Colon (tissue), 2 donors: ENCODE data around the gene CLIC5.

Source experiments
- FAIRE-seq: peaks from 2 replicates; lab custom pipeline; 2012; peaks lifted over from hg19 to GRCh38; lab: Jason Lieb, UNC
- donor health status: control.
- donor health status: control.

CLIC5 gene

DNA sequence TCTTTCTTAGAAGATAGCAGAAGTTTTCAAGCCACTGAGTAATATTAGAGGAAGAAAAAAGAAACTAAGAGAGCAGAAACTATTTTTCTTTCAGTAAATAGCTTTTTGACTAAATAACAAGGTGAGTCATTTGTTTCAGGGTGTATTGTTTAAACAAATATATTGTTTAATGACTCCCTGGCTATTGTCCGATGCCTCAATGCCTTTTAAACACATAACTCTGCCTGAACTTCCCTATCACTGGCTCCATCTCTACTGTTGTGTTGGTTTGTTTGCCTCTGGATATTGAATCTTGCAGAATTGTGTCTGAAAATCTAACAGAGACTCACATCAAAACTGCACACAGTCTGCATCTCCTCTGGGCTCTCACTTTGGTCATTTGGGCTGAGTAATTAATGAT is 19.6 kb upstream of the CLIC5 start:
- no peak for FAIRE-seq

DNA sequence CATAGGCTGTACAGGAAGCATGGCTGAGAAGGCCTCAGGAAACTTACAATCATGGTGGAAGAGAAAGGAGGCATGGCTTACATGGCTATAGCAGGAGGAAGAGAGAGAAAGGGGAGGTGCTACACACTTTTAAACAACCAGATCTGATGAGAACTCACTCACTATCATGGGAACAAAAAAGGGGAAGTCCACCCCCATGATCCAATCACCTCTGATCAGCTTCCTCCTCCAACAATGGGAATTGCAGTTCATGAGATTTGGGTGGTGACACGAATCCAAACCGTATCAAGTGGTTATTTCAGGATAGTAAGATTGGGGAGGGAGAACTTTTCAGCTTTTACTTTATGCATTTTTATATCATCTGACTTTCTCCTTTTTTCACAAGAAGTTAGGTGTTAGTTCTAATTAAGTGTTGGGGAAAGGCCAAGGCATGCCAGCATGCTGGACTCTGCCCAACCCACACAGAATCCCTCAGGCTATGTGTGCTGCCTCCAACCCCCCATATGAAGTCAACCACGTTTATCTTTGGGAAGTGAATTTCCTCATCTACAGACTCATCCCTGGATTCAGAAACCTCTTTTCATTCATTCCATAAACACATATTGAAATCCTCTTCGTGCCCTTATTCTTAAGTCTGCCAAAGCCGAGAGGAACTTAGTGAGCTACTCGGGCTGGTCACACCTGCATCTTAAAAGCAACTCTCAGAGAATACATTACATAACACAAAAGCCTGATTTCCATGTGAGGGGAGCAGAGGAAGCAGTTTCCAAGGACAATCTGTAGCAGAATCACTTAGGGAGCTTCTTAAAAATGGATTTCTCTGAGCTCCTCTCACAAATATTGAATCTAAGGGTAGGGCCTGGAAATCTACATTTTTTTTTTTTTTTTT is 16.7 kb upstream of the CLIC5 start:
- FAIRE-seq, result no peak

DNA sequence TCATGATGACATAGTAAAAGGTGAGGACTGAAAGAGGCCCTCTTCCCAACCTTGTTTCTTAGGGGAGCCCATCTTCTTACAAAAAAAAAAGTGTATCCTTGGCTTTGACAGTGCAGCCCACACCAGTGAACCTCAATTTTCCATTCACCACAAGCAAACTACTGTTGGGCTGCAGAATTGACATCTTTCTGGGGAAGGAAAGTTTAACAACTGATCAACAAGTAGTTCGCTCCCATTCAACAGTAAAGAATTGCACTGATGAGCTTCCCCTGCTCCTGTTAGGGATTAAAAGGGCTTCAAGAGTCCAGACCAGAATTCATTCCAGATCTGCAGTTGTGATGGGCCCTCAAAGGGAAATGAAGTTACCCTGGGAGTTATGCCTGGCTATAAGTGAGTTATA is 13.9 kb upstream of the CLIC5 start:
- no peak for FAIRE-seq

GRCh38 chr6:46026307-46026706 is 10.6 kb upstream of the CLIC5 start:
- FAIRE-seq, result no peak

GRCh38 chr6:46025573-46025972 is 9.9 kb upstream of the CLIC5 start:
- FAIRE-seq, result no peak

- FAIRE-seq, result no peak
Observed at GRCh38 chr6:46024124-46024769, 8.6 kb upstream of the CLIC5 start.

DNA sequence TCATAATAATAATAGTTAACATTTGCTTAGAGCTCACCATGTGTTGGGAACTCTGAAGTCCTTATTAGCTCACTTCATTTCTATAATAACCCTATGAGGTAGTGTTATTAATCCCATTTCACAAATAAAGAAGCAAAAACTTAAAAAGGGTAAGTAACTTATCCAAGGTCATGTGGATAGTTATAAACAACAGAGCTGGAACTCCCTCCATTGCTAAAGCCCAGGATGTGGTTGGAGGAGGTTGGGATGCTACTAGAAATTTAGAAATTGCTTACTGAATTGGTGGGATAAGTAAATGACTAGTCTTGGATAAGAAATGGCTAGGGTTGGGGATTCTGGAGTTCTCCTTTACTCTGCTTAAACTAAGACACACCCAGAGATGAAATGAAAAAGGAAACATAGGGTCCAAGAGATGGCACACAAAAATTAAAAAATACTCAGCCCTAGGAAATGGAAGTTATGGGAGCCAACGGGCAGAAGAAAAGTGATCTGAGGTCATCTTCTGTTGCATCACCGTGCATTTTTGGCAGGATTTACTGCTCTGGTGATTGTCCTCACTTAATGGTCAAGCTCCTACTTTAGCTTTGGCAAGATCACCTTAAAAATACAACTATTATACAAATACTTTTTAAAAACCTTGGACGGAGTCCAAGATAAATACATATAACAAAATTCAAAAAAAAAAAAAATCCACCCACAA is 7.7 kb upstream of the CLIC5 start:
- no peak for FAIRE-seq

- FAIRE-seq, result no peak
Observed at GRCh38 chr6:46022106-46022948, 6.7 kb upstream of the CLIC5 start.

GRCh38 chr6:46017726-46018125 is 2.1 kb upstream of the CLIC5 start:
- FAIRE-seq, result no peak

DNA sequence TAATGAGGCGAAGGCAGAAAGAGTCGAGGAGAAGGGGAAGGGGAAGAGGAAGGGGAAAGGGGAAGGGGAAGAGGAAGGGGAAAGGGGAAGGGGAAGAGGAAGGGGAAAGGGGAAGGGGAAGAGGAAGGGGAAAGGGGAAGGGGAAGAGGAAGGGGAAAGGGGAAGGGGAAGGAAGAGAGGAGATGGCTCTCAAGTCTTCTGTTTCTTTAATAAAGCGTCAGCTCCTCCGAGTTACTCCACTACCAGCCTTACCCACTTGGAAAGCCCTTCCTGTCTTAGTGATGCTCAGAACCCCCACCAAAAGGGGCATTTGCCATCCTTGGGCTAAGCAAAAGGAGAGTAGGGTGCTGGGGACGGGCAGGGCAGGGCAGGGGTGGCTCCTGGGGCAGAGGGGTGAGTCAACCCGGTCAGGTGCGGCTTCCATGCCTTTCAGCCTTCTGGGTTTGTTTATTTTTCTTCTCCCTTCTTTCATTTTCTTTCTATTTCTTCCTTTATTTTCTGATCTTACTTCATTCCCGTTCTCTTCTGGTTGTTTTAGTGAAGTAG is 476 bp upstream of the CLIC5 start:
- no peak for FAIRE-seq

GRCh38 chr6:46014511-46015118 is 1.0 kb downstream of the CLIC5 start:
- FAIRE-seq, result no peak

GRCh38 chr6:46014046-46014445 is 1.6 kb downstream of the CLIC5 start:
- no peak for FAIRE-seq

- FAIRE-seq, result no peak
Observed at GRCh38 chr6:46013639-46014038, 2.0 kb downstream of the CLIC5 start.

DNA sequence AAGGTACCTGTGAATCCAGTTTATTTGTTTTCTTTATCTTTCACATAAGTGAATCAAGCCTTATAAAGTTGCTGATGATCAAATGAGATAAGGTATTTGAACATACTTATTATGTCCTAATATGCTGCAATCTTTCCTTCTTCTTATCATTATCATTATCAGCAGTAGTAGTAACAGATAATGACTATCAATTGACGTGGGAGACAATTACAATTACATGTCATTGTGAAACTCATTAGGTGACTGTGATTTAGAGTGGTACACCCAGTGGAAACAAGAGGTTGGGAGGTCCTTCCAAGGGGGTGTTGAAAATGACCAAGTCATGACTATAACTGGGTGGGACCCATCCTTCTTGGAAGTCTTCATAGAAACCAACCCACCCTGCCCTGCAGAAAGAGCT is 2.8 kb downstream of the CLIC5 start:
- no peak for FAIRE-seq

- FAIRE-seq, result peak; percentile 87
Observed at GRCh38 chr6:46011188-46012085, 4.2 kb downstream of the CLIC5 start.

DNA sequence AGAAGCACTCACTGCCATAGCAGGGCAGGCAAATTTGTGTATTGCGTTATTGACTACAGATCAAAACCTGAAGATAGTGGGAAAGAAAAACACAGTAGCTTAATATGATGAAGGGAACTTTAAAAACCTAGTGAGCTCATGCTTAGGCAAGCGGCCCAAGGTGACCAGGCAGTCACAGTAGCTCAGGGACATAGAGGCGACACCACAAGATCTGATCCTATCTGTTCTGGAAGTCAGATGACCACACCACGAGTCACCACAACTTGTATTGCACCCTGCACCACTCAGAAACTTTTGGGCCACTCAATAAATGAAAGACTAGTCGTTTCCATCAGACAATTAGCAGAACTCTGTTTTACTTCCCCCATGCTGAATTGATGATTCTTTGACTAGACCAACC is 4.9 kb downstream of the CLIC5 start:
- FAIRE-seq, result no peak

DNA sequence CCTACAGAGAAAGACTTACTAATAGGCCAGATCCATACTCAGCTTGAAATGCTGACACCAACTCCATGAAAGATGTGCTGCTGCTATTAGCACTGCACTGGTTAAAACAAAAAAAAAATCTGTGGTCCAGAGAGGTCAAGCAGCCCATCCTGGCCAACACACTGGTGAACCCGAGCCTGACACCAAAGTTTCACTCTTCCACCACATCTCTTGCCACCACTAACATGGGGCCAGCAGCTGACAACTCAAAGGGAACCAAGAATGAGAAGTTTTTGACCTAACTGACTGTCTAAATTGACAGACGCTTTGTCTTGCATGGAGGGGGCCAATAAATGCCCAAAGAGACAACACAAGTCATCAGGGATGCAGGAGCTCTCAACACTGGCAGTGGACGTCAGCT is 5.4 kb downstream of the CLIC5 start:
- no peak for FAIRE-seq

DNA sequence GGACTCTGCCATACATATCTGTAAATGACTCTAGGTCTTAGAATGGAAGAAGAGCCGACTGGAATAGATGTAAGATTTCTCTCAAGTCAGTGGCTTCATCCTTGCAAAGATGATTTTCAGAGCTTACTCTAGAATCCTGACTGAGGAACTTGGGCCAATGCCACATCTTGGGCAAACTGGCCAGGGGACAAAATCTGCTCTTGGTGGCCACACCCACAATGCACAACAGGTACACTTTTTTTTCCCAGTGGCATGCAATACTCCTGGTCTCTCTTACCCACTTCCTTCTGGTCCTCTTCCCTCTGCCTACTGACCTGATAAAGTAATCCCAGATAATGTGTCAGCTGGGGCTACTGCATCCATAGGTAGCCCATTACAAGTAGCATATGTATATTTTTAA is 13.4 kb downstream of the CLIC5 start:
- FAIRE-seq, result no peak

DNA sequence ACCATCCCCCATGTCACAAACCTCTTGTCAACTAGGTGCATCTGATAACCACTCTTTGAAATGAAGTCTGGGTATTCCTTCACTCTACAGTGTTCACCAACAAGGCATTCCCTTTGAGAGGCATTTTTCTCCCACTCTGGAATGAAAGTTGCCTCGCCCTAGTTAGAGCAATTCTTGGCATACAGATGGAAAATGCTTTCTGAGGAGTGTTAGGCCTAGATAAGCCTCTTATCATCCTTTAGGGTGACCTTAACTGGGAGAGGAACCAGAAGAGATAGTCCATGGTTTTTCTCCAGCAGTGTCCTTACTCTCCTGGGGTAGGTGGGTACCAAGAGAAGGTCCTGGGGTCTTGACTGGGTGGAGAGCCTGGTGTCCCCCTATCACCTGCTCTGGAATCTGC is 14.8 kb downstream of the CLIC5 start:
- FAIRE-seq, result no peak

DNA sequence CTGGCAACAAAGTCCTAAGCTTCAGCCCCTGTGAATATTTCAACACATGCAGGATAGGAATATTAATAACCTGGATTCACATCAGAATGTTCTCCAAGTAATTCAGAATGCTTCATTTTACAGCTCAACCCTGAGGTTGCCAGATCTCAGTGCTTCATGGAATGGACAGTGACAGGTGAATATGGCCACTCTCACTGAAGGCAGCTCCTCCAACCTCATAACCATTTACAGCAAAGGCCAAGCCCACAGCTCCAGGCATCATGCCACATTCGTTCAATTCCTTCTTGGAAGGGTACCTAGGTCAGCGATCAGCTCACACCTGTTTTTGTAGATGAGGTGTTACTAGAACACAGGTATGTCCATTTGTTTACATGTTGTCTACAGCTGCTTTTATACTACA is 17.1 kb downstream of the CLIC5 start:
- no peak for FAIRE-seq
